Large intestine (tissue), 3 donors: ENCODE results near the gene TIMM23B. TPM values are rescaled to one million over a fixed set of nuclear protein-coding genes. Genes with fewer than 3 reads are reported as not detected.
"Not testable (repeated sequence)": the region's sequence is repeated elsewhere in the genome, so short reads cannot be mapped to it uniquely, and the experiment has no call there.

Experiments used
- DNase-seq, 2 donors: peaks; one replicate each; pipeline versions ENCODE4 v3.0.0 to v3.0.0-alpha.2; 2013
- H3K27ac ChIP-seq: one replicate; pipeline ENCODE4 v1.5.1; 2013; ENCODE audit warnings: low read length
- H3K27me3 ChIP-seq: 2 replicates; pipeline ENCODE4 v1.6.1; 2013; ENCODE audit warnings: low read length; ENCODE audit not compliant: control insufficient read depth, insufficient read depth
- H3K36me3 ChIP-seq: 2 replicates; pipeline ENCODE4 v1.6.1; 2013; ENCODE audit warnings: low read length; ENCODE audit not compliant: control insufficient read depth, insufficient read depth
- H3K4me1 ChIP-seq: one replicate; pipeline ENCODE4 v1.6.1; 2013; ENCODE audit warnings: low read length; ENCODE audit not compliant: control insufficient read depth, insufficient read depth
- H3K4me3 ChIP-seq: one replicate; pipeline ENCODE4 v1.5.1; 2013; ENCODE audit warnings: low read length
- H3K9me3 ChIP-seq: one replicate; pipeline ENCODE4 v1.6.1; 2013; ENCODE audit warnings: mild to moderate bottlenecking, low read depth, low read length, moderate library complexity; ENCODE audit not compliant: control insufficient read depth
- WGBS: methylation state at CpG from one replicate; pipeline ENCODE4 v1.1.5; 2013; ENCODE audit warnings: low lambda C conversion rate; ENCODE audit not compliant: insufficient coverage; 5-methylcytosine and 5-hydroxymethylcytosine counted together
- polyA plus RNA-seq: library from polyadenylated mRNA; unstranded; fragments of 120-200 nt; gene quantifications from one replicate; pipeline ENCODE4 v1.2.1, GENCODE V29; 2013

The TIMM23B gene
- polyA plus RNA-seq, 1 donor, result 18.0 TPM

DNA sequence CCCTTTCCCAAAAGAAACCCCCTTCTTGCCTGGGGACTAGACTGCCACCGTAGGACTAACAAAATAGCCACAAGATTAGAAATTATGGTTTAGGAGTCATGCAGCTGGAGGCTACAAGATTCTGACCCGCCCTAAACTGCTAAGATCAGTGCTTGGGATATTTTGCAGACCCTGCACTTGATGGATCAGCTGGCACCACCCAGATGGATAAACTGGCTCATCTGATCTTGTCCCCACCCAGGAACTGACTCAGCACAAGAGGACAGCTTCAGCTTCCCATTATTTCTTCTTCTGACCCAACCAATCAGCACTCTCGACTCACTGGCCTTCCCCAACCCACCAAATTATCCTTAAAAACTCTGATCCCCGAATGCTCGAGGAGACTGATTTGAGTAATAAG, 10.6 kb upstream of the TIMM23B start:
- not testable (repeated sequence) for H3K4me1 ChIP-seq, DNase-seq, H3K4me3 ChIP-seq, H3K27me3 ChIP-seq, H3K9me3 ChIP-seq, H3K36me3 ChIP-seq, H3K27ac ChIP-seq
- no CpG with 5 or more reads among the region's 5 CpGs for WGBS

GRCh38 chr10:49931959-49932728, 9.7 kb upstream of the TIMM23B start:
- not testable (repeated sequence) for DNase-seq, H3K9me3 ChIP-seq, H3K27me3 ChIP-seq, H3K4me1 ChIP-seq, H3K36me3 ChIP-seq, H3K27ac ChIP-seq, H3K4me3 ChIP-seq
- no CpG with 5 or more reads among the region's 7 CpGs for WGBS

DNA sequence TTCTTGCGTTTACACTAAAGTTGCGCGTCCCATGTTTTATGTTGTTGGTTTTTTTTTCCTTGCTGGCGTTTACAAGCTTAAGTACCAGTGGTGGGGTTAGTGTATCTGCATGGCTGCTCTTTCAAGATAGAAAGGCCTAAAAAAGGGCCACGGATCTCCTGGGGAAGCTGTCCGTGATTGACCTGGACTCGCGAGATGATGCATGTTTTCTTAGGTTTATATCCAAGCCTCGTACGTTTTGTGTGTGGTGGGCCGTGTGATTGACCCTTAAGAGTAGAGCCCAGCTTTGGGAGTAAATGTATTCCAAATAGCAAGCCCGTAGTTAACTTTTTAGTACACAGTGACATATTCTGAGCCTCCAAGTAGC, 469 bp downstream of the TIMM23B start:
- Histone ChIP-seq H3K27ac (peak overlapping the region; percentile 62), H3K4me3 (peak overlapping the region; percentile 79)
- not testable (repeated sequence) for H3K9me3 ChIP-seq, H3K36me3 ChIP-seq, H3K4me1 ChIP-seq, H3K27me3 ChIP-seq
- WGBS, result 0% methylated on average over 3 of the region's 12 CpGs
- peak in 1 of 2 donors; percentile 3 for DNase-seq

- H3K27me3 ChIP-seq, H3K4me1 ChIP-seq, H3K27ac ChIP-seq, H3K4me3 ChIP-seq, DNase-seq, H3K9me3 ChIP-seq, H3K36me3 ChIP-seq: not testable (repeated sequence)
- no CpG with 5 or more reads among the region's 2 CpGs for WGBS
Observed at GRCh38 chr10:49943607-49944006, 1.8 kb downstream of the TIMM23B start.

GRCh38 chr10:49948142-49948541, 6.3 kb downstream of the TIMM23B start:
- no CpG with 5 or more reads among the region's 2 CpGs for WGBS
- H3K4me1 ChIP-seq, DNase-seq, H3K36me3 ChIP-seq, H3K27me3 ChIP-seq, H3K4me3 ChIP-seq, H3K27ac ChIP-seq, H3K9me3 ChIP-seq: not testable (repeated sequence)

GRCh38 chr10:49948737-49949136, 6.9 kb downstream of the TIMM23B start:
- no CpG with 5 or more reads among the region's 2 CpGs for WGBS
- H3K27ac ChIP-seq, H3K9me3 ChIP-seq, H3K36me3 ChIP-seq, H3K27me3 ChIP-seq, DNase-seq, H3K4me3 ChIP-seq, H3K4me1 ChIP-seq: not testable (repeated sequence)

- H3K27ac ChIP-seq, H3K27me3 ChIP-seq, H3K9me3 ChIP-seq, H3K4me1 ChIP-seq, H3K36me3 ChIP-seq, DNase-seq, H3K4me3 ChIP-seq: not testable (repeated sequence)
- no CpG with 5 or more reads among the region's 3 CpGs for WGBS
Observed at GRCh38 chr10:49952006-49952405, 10.2 kb downstream of the TIMM23B start.

DNA sequence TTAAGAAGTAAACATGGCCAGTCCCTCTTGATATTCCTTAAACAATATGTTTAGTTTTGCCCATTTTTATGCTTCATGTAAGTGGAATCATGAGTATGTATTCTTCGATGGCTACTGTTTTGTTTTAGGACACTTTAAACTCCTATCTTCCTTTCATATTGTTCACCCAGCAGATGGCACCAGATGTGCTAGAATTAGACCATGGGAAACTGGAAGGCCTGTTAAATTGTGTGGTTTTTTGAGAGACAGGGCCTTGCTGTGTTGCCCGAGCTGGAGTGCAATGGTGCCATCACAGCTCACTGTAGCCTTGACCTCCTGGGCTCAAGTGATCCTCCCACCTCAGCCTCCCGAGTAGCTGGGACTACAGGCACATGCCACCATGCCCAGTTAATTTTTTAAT, 11.3 kb downstream of the TIMM23B start:
- H3K27me3 ChIP-seq, H3K36me3 ChIP-seq, H3K4me1 ChIP-seq, H3K27ac ChIP-seq, H3K4me3 ChIP-seq, H3K9me3 ChIP-seq, DNase-seq: not testable (repeated sequence)
- WGBS, result no CpG with 5 or more reads among the region's 3 CpGs

- H3K27ac ChIP-seq, H3K9me3 ChIP-seq, H3K4me1 ChIP-seq, H3K27me3 ChIP-seq, H3K4me3 ChIP-seq, DNase-seq, H3K36me3 ChIP-seq: not testable (repeated sequence)
- WGBS, result no CpG with 5 or more reads among the region's 37 CpGs
Observed at GRCh38 chr10:49970331-49970857, 28.5 kb downstream of the TIMM23B start.

GRCh38 chr10:49971466-49971865, 29.6 kb downstream of the TIMM23B start:
- WGBS, result no CpG with 5 or more reads among the region's 2 CpGs

DNA sequence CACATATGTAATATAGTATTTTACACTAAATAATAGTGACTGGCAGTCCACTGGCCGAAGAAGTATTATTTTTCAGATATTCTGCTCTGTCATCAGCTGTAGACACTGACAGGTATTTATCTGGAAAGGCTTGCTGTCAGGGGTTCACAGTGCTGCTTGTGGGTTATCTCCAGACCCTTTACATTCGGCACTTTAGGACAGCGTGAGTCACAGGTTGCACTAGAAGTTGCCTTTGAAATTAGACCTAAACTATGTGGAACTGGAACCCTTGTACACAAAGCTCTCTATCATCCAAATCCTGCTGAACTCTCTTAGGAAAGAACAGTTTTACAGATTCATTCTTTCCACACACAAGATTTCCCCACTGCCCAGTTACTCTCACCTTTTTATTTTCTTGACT, 30.2 kb downstream of the TIMM23B start:
- not testable (repeated sequence) for H3K27ac ChIP-seq, H3K9me3 ChIP-seq, DNase-seq, H3K4me1 ChIP-seq, H3K36me3 ChIP-seq, H3K27me3 ChIP-seq, H3K4me3 ChIP-seq
- WGBS, result no CpG with 5 or more reads among the region's 3 CpGs

More at GRCh38 chr10:49971466-49971865, 29.6 kb downstream of the TIMM23B start:
- not testable (repeated sequence) for H3K4me3 ChIP-seq, H3K36me3 ChIP-seq, H3K4me1 ChIP-seq, H3K27me3 ChIP-seq, DNase-seq, H3K9me3 ChIP-seq, H3K27ac ChIP-seq
